B cell (primary cell): ENCODE measurements around the gene BHLHA15. TPM values are rescaled to one million over a fixed set of nuclear protein-coding genes. Genes with fewer than 3 reads are reported as not detected.

Source experiments
- ATAC-seq: fragments of 200-7000 bp; cut with Tn5 transposase; one replicate; pipeline ENCODE4 v1.10.0; 2021; ENCODE audit warnings: low read depth, mild to moderate bottlenecking, moderate number of reproducible peaks, moderate library complexity
- CTCF ChIA-PET: fragments of 350-600 bp; sonication (Branson Sonifier 250); formaldehyde crosslinking; loops from one replicate; lab custom pipeline; 2021; ENCODE audit warnings: antibody characterized with exemption, inconsistent platforms; lab: Charles Lee
- POLR2A ChIA-PET: fragments of 350-600 bp; sonication (Branson Sonifier 250); formaldehyde crosslinking; loops from one replicate; lab custom pipeline; 2021; ENCODE audit warnings: antibody characterized with exemption; lab: Charles Lee
- DNase-seq: peaks from one replicate; pipeline ENCODE4 v3.0.0; 2013
- H2AFZ ChIP-seq: 2 replicates; pipeline ENCODE4 v1.6.1; 2012; ENCODE audit warnings: mild to moderate bottlenecking, low read depth, low read length; ENCODE audit not compliant: insufficient read depth, poor library complexity, severe bottlenecking
- H3K27ac ChIP-seq, 2 donors: 1 replicate in 1 of 2; 2 replicates in 1 of 2; pipeline ENCODE4 v1.5.1; 2012 to 2013; ENCODE audit warnings: low read length in 2 of 2, mild to moderate bottlenecking in 2 of 2, moderate library complexity in 1 of 2
- H3K27me3 ChIP-seq, 4 experiments: fragments of 200-600 bp in 1 of 4; sonication (generic) in 1 of 4; replicated peaks in 1 of 4; 1 replicate in 2 of 4; 2 replicates in 2 of 4; pipeline versions ENCODE4 v1.6.1 to v1.7.0; 2013 to 2016; ENCODE audit warnings: low read length in 3 of 4, mild to moderate bottlenecking in 2 of 4, mixed read lengths in 1 of 4, moderate library complexity in 1 of 4; ENCODE audit not compliant: insufficient read depth in 4 of 4, control insufficient read depth in 3 of 4; ENCODE audit errors: control extremely low read depth in 1 of 4
- H3K36me3 ChIP-seq, 2 experiments: replicated peaks in 1 of 2; 1 replicate in 1 of 2; 2 replicates in 1 of 2; pipeline versions ENCODE4 v1.6.1 to v1.7.1; 2013; ENCODE audit warnings: low read length in 1 of 2; ENCODE audit not compliant: insufficient read depth in 2 of 2, control insufficient read depth in 1 of 2; ENCODE audit errors: control extremely low read depth in 1 of 2, extremely low read depth in 1 of 2
- H3K4me1 ChIP-seq, 2 donors: fragments of 200-600 bp in 1 of 2; sonication (generic) in 1 of 2; 1 replicate in 1 of 2; 2 replicates in 1 of 2; pipeline versions ENCODE4 v1.5.1 to v1.6.1; 2013 to 2017; ENCODE audit warnings: low read length in 2 of 2; ENCODE audit not compliant: control insufficient read depth in 2 of 2, insufficient read depth in 2 of 2
- H3K4me2 ChIP-seq: replicated peaks from 2 replicates; pipeline ENCODE3; 2012; ENCODE audit warnings: mild to moderate bottlenecking, low read depth, low read length; ENCODE audit not compliant: poor library complexity, severe bottlenecking
- H3K4me3 ChIP-seq, 5 experiments: fragments of 200-600 bp in 1 of 5; sonication (generic) in 1 of 5; 1 replicate in 3 of 5; 2 replicates in 2 of 5; pipeline versions ENCODE4 v1.5.1 to v1.7.0; 2011 to 2016; ENCODE audit warnings: low read length in 4 of 5, mild to moderate bottlenecking in 4 of 5, low read depth in 2 of 5, control low read depth in 1 of 5, moderate library complexity in 1 of 5; ENCODE audit not compliant: insufficient read depth in 1 of 5; ENCODE audit errors: control extremely low read depth in 1 of 5, extremely low read depth in 1 of 5
- H3K79me2 ChIP-seq: fragments of 200-600 bp; sonication (generic); one replicate; pipeline ENCODE4 v1.6.0; 2016; ENCODE audit warnings: low read length; ENCODE audit not compliant: control insufficient read depth, insufficient read depth
- H3K9ac ChIP-seq: fragments of 200-600 bp; sonication (generic); 2 replicates; pipeline ENCODE4 v1.6.1; 2017; ENCODE audit warnings: mild to moderate bottlenecking, low read length, moderate library complexity
- H3K9me3 ChIP-seq, 3 donors: one replicate each; pipeline versions ENCODE4 v1.6.1 to v1.7.1; 2013; ENCODE audit warnings: low read length in 2 of 3; ENCODE audit not compliant: control insufficient read depth in 2 of 3, insufficient read depth in 1 of 3; ENCODE audit errors: control extremely low read depth in 1 of 3
- H4K20me1 ChIP-seq: 2 replicates; pipeline ENCODE4 v1.6.0; 2012; ENCODE audit warnings: mild to moderate bottlenecking, low read length; ENCODE audit not compliant: insufficient read depth, control insufficient read depth, poor library complexity, severe bottlenecking
- H3K27ac Mint-ChIP-seq: one replicate; pipeline ENCODE4 v1.8.0; 2021; ENCODE audit warnings: mixed read lengths
- H3K27me3 Mint-ChIP-seq: one replicate; pipeline ENCODE4 v1.8.0; 2021; ENCODE audit warnings: mixed read lengths
- H3K4me1 Mint-ChIP-seq: one replicate; pipeline ENCODE4 v1.8.0; 2021; ENCODE audit warnings: mixed read lengths
- H3K4me3 Mint-ChIP-seq: one replicate; pipeline ENCODE4 v1.8.0; 2021; ENCODE audit warnings: mixed read lengths
- H3K9me3 Mint-ChIP-seq: one replicate; pipeline ENCODE4 v1.8.0; 2022; ENCODE audit warnings: mixed read lengths; ENCODE audit not compliant: insufficient read depth
- EZH2 ChIP-seq: IDR thresholded peaks from 2 replicates; pipeline ENCODE4 v1.6.1; 2012; ENCODE audit warnings: borderline replicate concordance, low read depth, mild to moderate bottlenecking, moderate library complexity, low read length; ENCODE audit not compliant: insufficient read depth, poor library complexity, severe bottlenecking
- WGBS: methylation state at CpG from one replicate; pipeline ENCODE4 v1.1.5; 2013; ENCODE audit warnings: missing lambda C conversion rate; ENCODE audit not compliant: insufficient coverage; 5-methylcytosine and 5-hydroxymethylcytosine counted together
- intact Hi-C: fragments of 100-400 bp; cut with micrococcal nuclease; formaldehyde crosslinking; loops from one replicate; pipeline ENCODE4 v1.10.0; 2022
- polyA plus RNA-seq: library from polyadenylated mRNA; depleted of rRNA; stranded (reverse); fragments of >200 nt; gene quantifications from 2 replicates; pipeline ENCODE4 v1.2.3, GENCODE V29; 2012
- total RNA-seq, 2 donors: library from RNA; stranded (reverse); fragments of 120-200 nt in 1 of 2; gene quantifications; 1 replicate in 1 of 2; 2 replicates in 1 of 2; pipeline versions ENCODE4 v1.2.3 to v1.2.4, GENCODE V29; 2013 to 2022
- TF ChIP-seq, protein P1 (sequence below): fragments of 200-600 bp; IDR thresholded peaks from one replicate; pipeline ENCODE4 v1.8.0; 2022; ENCODE audit warnings: antibody characterized with exemption, mild to moderate bottlenecking

The BHLHA15 gene
- total and polyA plus RNA-seq, 2 donors (not counting 1 experiment from before 2014, with no cell fraction given) = 0.74 to 2.2 TPM

- Histone ChIP-seq H3K27ac (no peak overlapping the region), H3K9ac (no peak overlapping the region), H2AFZ (no peak overlapping the region), H3K9me3 (peaks cover 0 to 13% (median 3%) of the 10 kb centered on the region in 3 donors), H3K4me2 (no peak overlapping the region), H4K20me1 (no peaks in the 10 kb centered on the region), H3K27me3 (no peaks in the 10 kb centered on the region), H3K4me3 (no peak overlapping the region), H3K36me3 (peaks cover 0 to 17% of the 10 kb centered on the region in 2 experiments), H3K4me1 (peaks cover 2 to 8% of the 10 kb centered on the region in 2 donors), H3K79me2 (peaks cover 21% of the 10 kb centered on the region)
- Mint-ChIP-seq H3K9me3 (no peaks in the 10 kb centered on the region), H3K27ac (no peak overlapping the region), H3K4me3 (no peak overlapping the region), H3K4me1 (peaks cover 5% of the 10 kb centered on the region), H3K27me3 (no peaks in the 10 kb centered on the region)
- ATAC-seq = no peak
- ChIA-PET CTCF (interaction anchor here (0.7 kb wide), 1 partner anchor 162 kb away, joined by 3 read pairs; no protein-coding TSS in a partner anchor), POLR2A (no interaction called here)
- intact Hi-C loops = loop anchor here (10.0 kb wide), 1 partner anchor 1143 kb away; the partner anchor contains the start of gene SDHAF3
- no peak for DNase-seq
- TF ChIP-seq, protein P1, sequence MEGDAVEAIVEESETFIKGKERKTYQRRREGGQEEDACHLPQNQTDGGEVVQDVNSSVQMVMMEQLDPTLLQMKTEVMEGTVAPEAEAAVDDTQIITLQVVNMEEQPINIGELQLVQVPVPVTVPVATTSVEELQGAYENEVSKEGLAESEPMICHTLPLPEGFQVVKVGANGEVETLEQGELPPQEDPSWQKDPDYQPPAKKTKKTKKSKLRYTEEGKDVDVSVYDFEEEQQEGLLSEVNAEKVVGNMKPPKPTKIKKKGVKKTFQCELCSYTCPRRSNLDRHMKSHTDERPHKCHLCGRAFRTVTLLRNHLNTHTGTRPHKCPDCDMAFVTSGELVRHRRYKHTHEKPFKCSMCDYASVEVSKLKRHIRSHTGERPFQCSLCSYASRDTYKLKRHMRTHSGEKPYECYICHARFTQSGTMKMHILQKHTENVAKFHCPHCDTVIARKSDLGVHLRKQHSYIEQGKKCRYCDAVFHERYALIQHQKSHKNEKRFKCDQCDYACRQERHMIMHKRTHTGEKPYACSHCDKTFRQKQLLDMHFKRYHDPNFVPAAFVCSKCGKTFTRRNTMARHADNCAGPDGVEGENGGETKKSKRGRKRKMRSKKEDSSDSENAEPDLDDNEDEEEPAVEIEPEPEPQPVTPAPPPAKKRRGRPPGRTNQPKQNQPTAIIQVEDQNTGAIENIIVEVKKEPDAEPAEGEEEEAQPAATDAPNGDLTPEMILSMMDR = no peak
- TF ChIP-seq EZH2 = no peak
- WGBS = 91% methylated on average over 4 of the region's 6 CpGs
These were observed 46.5 kb downstream of the BHLHA15 start for GRCh38 chr7:98257701-98258100.

Other genes starting within 250 kb of the BHLHA15 start
- gene OCM2, start 221.2 kb upstream of the BHLHA15 start, total RNA-seq = not detected in 2 replicates
- not detected in 2 replicates for gene OCM2, start 221.2 kb upstream of the BHLHA15 start, polyA plus RNA-seq
- 13.1 and 16.7 TPM in 2 replicates for gene LMTK2, start 104.6 kb upstream of the BHLHA15 start, total RNA-seq
- gene LMTK2, start 104.6 kb upstream of the BHLHA15 start, polyA plus RNA-seq = 4.9 and 7.5 TPM in 2 replicates
- gene TECPR1, start 40.8 kb downstream of the BHLHA15 start, total RNA-seq = 52.2 and 66.4 TPM in 2 replicates
- 20.9 and 23.7 TPM in 2 replicates for gene TECPR1, start 40.8 kb downstream of the BHLHA15 start, polyA plus RNA-seq
- 78.8 and 86.7 TPM in 2 replicates for gene BRI3, start 70.2 kb downstream of the BHLHA15 start, total RNA-seq
- gene BRI3, start 70.2 kb downstream of the BHLHA15 start, polyA plus RNA-seq = 21.6 and 40.3 TPM in 2 replicates
- 2.7 and 3.7 TPM in 2 replicates for gene BAIAP2L1, start 189.7 kb downstream of the BHLHA15 start, total RNA-seq
- gene BAIAP2L1, start 189.7 kb downstream of the BHLHA15 start, polyA plus RNA-seq = 0.39 and 1.5 TPM in 2 replicates